Measurements from ENCODE around the gene DCPS. TPM values are rescaled to one million over a fixed set of nuclear protein-coding genes. Genes with fewer than 3 reads are reported as not detected.

The DCPS gene
- total RNA-seq, 1 donor from 2014 or later, result 11.3 TPM

DNA sequence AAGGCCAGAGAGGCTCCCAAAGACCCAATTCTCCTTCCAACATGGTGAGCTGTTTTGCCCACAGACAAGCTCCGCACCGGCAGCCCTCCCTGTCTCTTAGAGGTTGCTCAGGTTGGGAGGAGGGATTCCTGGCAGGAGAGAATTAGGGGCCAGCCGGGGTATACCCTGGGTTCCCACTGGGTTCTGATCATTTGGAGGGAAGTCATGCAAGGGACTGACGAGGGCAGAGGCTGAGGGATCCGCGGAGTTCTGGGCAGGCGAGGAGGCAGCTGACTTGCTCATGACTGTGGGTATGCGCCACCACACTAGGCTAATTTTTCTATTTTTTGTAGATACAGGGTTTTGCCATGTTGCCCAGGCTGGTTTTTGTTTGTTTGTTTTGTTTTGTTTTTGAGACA is 56.2 kb downstream of the DCPS start:
- no peak for DNase-seq (ENCODE audit: low read depth)
- Histone ChIP-seq H4K20me1 (ENCODE audit: insufficient read depth, low read length) (peaks cover 48% of the 10 kb centered on the region), H2AFZ (ENCODE audit: low read depth, low read length) (no peak overlapping the region), H3K4me1 (ENCODE audit: insufficient read depth, low read length) (peaks cover 24% of the 10 kb centered on the region), H3K9me3 (ENCODE audit: insufficient read depth, low read depth, low read length) (no peaks in the 10 kb centered on the region), H3K27ac (ENCODE audit: low read depth, low read length) (no peak overlapping the region), H3K27me3 (ENCODE audit: insufficient read depth, low read length) (no peaks in the 10 kb centered on the region), H3K4me3 (ENCODE audit: insufficient read depth, low read depth, low read length) (no peak overlapping the region), H3K9ac (ENCODE audit: low read length) (no peak overlapping the region), H3K79me2 (ENCODE audit: insufficient read depth, low read length) (peaks cover 25% of the 10 kb centered on the region), H3K4me2 (ENCODE audit: low read length) (peak overlapping the region; percentile 28), H3K36me3 (ENCODE audit: insufficient read depth, low read length) (no peaks in the 10 kb centered on the region)
- no peaks in the 10 kb centered on the region for H3K27me3 Mint-ChIP-seq (ENCODE audit: low read depth, unreplicated experiment)
- FAIRE-seq, result no peak
- H3K36me3 Mint-ChIP-seq (ENCODE audit: low read depth, unreplicated experiment), result peaks cover 2% of the 10 kb centered on the region
- peaks cover 10% of the 10 kb centered on the region for H3K4me1 Mint-ChIP-seq (ENCODE audit: low read depth, unreplicated experiment)
- no peaks in the 10 kb centered on the region for H3K9me3 Mint-ChIP-seq (ENCODE audit: unreplicated experiment)
- TF ChIP-seq, protein P1, sequence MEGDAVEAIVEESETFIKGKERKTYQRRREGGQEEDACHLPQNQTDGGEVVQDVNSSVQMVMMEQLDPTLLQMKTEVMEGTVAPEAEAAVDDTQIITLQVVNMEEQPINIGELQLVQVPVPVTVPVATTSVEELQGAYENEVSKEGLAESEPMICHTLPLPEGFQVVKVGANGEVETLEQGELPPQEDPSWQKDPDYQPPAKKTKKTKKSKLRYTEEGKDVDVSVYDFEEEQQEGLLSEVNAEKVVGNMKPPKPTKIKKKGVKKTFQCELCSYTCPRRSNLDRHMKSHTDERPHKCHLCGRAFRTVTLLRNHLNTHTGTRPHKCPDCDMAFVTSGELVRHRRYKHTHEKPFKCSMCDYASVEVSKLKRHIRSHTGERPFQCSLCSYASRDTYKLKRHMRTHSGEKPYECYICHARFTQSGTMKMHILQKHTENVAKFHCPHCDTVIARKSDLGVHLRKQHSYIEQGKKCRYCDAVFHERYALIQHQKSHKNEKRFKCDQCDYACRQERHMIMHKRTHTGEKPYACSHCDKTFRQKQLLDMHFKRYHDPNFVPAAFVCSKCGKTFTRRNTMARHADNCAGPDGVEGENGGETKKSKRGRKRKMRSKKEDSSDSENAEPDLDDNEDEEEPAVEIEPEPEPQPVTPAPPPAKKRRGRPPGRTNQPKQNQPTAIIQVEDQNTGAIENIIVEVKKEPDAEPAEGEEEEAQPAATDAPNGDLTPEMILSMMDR (IDR thresholded peaks at IDR 0.05; ENCODE audit: insufficient read depth, low read depth, low read length), result no peak
- TF ChIP-seq EZH2 (IDR thresholded peaks at IDR 0.05; ENCODE audit: insufficient read depth, low read length), result no peak
- no peak overlapping the region for H3K27ac Mint-ChIP-seq (ENCODE audit: unreplicated experiment)
- no peak overlapping the region for H3K4me3 Mint-ChIP-seq (ENCODE audit: unreplicated experiment)

GRCh38 chr11:126361400-126361799 is 57.5 kb downstream of the DCPS start:
- Mint-ChIP-seq H3K4me1 (ENCODE audit: low read depth, unreplicated experiment) (peaks cover 10% of the 10 kb centered on the region), H3K36me3 (ENCODE audit: low read depth, unreplicated experiment) (peaks cover 2% of the 10 kb centered on the region), H3K9me3 (ENCODE audit: unreplicated experiment) (no peaks in the 10 kb centered on the region), H3K27me3 (ENCODE audit: low read depth, unreplicated experiment) (no peaks in the 10 kb centered on the region), H3K27ac (ENCODE audit: unreplicated experiment) (no peak overlapping the region), H3K4me3 (ENCODE audit: unreplicated experiment) (no peak overlapping the region)
- peaks cover 53% of the 10 kb centered on the region for H4K20me1 ChIP-seq (ENCODE audit: insufficient read depth, low read length)
- DNase-seq (ENCODE audit: low read depth) (no peak), FAIRE-seq (no peak)
- no peak overlapping the region for H3K4me3 ChIP-seq (ENCODE audit: insufficient read depth, low read depth, low read length)
- TF ChIP-seq, protein P1 (IDR thresholded peaks at IDR 0.05; ENCODE audit: insufficient read depth, low read depth, low read length), result no peak
- TF ChIP-seq EZH2 (IDR thresholded peaks at IDR 0.05; ENCODE audit: insufficient read depth, low read length), result no peak
- H3K9ac ChIP-seq (ENCODE audit: low read length), result no peak overlapping the region
- no peak overlapping the region for H3K4me2 ChIP-seq (ENCODE audit: low read length)
- no peak overlapping the region for H3K27ac ChIP-seq (ENCODE audit: low read depth, low read length)
- H2AFZ ChIP-seq (ENCODE audit: low read depth, low read length), result no peak overlapping the region
- H3K4me1 ChIP-seq (ENCODE audit: insufficient read depth, low read length), result peaks cover 17% of the 10 kb centered on the region
- no peaks in the 10 kb centered on the region for H3K27me3 ChIP-seq (ENCODE audit: insufficient read depth, low read length)
- no peaks in the 10 kb centered on the region for H3K36me3 ChIP-seq (ENCODE audit: insufficient read depth, low read length)
- H3K9me3 ChIP-seq (ENCODE audit: insufficient read depth, low read depth, low read length), result no peaks in the 10 kb centered on the region
- H3K79me2 ChIP-seq (ENCODE audit: insufficient read depth, low read length), result peaks cover 17% of the 10 kb centered on the region

DNA sequence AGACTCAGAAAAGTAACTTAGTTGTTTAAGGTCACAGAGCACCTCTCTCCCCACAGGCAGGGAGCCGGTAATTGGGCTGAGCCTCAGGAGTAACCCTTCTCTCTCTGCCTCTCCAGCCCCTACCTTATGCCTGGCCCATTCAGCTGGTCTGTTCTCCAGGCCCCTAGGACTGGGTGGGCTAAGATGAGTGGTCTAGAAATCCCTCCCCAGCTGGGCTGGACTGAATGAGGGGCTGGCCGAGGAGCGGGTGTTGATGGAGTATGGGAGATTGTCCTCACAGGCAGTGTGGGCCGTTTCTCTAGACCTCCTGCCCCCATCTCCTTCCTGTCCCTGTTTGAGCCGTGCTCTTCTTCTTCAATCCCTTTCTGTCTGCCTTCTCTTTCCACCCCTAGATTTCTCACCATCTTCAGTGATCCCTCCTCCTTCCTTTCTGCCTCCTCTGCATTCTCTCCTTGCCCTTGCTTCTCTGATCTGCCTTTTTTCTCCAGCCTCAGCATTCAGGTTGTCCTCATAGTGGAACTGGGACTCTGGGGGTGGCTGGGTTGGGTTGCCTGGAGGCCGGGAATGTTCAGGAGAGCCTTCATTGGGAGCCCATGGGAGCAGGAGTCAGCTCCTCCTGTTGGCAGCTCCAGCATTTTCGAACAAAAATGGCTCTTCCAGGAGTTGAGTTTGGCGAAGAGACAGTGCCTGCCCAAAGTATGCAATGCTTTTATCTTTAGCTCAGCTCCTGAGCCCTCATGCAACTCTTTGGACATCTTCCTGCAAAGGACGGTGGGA is 59.2 kb downstream of the DCPS start:
- no peaks in the 10 kb centered on the region for H3K9me3 ChIP-seq (ENCODE audit: insufficient read depth, low read depth, low read length)
- no peak overlapping the region for H3K9ac ChIP-seq (ENCODE audit: low read length)
- H3K4me3 ChIP-seq (ENCODE audit: insufficient read depth, low read depth, low read length), result no peak overlapping the region
- Mint-ChIP-seq H3K4me3 (ENCODE audit: unreplicated experiment) (no peak overlapping the region), H3K36me3 (ENCODE audit: low read depth, unreplicated experiment) (peaks cover 2% of the 10 kb centered on the region), H3K4me1 (ENCODE audit: low read depth, unreplicated experiment) (peaks cover 7% of the 10 kb centered on the region), H3K27me3 (ENCODE audit: low read depth, unreplicated experiment) (no peaks in the 10 kb centered on the region), H3K9me3 (ENCODE audit: unreplicated experiment) (no peaks in the 10 kb centered on the region), H3K27ac (ENCODE audit: unreplicated experiment) (no peak overlapping the region)
- no peak overlapping the region for H2AFZ ChIP-seq (ENCODE audit: low read depth, low read length)
- peaks cover 8% of the 10 kb centered on the region for H3K4me1 ChIP-seq (ENCODE audit: insufficient read depth, low read length)
- H4K20me1 ChIP-seq (ENCODE audit: insufficient read depth, low read length), result peaks cover 59% of the 10 kb centered on the region
- H3K79me2 ChIP-seq (ENCODE audit: insufficient read depth, low read length), result peaks cover 10% of the 10 kb centered on the region
- no peak for FAIRE-seq
- DNase-seq (ENCODE audit: low read depth), result no peak
- H3K27me3 ChIP-seq (ENCODE audit: insufficient read depth, low read length), result no peaks in the 10 kb centered on the region
- no peak overlapping the region for H3K27ac ChIP-seq (ENCODE audit: low read depth, low read length)
- no peak overlapping the region for H3K4me2 ChIP-seq (ENCODE audit: low read length)
- no peak for TF ChIP-seq EZH2 (IDR thresholded peaks at IDR 0.05; ENCODE audit: insufficient read depth, low read length)
- TF ChIP-seq, protein P1 (IDR thresholded peaks at IDR 0.05; ENCODE audit: insufficient read depth, low read depth, low read length), result no peak
- no peaks in the 10 kb centered on the region for H3K36me3 ChIP-seq (ENCODE audit: insufficient read depth, low read length)

Measured in astrocyte (in vitro differentiated cells and primary cell).